IPS DF 19.7 (cell line): ENCODE measurements around the gene LILRB3.
A peak's percentile ranks its signal among the peaks of the same experiment; 100 is the strongest.
"Not testable (repeated sequence)": the region's sequence is repeated elsewhere in the genome, so short reads cannot be mapped to it uniquely, and the experiment has no call there.

Experiments used
- DNase-seq: peaks from one replicate; pipeline ENCODE4 v3.0.0-alpha.2; 2013; ENCODE audit warnings: low read depth, low spot score

LILRB3 gene

DNA sequence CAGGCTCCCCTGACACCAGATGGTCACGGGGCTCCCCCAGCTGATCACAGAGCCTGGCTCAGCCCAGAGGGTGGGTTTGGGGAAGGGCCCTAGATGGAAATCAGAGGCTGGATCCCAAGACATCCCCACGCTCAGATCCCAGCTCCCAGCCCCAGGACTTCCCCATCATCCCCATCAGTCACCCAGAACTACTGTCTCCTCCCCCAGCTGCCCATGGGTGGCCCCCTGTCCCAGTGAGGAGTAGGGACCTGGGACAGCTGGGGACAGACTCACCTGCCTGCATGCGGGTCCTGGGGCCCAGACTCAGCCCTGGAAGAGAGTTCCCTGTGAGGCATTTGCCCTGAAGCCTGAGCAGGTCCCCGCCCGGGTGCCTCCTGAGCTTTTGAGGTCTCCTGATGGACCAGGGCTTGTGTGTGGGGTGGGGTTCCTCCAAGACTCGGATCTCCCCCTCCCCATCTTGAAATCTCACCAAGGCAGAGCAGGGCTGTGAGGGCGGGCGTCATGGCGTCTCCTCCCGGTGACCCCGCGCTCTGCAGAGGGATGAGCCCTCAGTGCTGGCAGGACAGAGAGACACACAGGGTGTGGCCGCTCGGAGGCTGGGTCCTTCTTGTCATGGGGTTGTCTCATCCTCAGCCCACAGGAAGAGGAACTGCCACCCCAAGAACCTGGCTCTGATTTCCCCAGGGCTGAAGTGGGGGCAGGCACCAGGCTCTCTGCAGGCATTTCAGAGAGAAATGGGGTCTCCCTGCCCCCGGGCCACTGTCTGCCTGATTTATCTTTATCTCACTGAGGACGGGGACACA, at the start of gene LILRB3:
LILRB3 (minus strand) TSS at position 534 of the 803 bp plus-strand sequence; CDS start at position 503, 31 bp downstream.
- DNase-seq = not testable (repeated sequence)

DNA sequence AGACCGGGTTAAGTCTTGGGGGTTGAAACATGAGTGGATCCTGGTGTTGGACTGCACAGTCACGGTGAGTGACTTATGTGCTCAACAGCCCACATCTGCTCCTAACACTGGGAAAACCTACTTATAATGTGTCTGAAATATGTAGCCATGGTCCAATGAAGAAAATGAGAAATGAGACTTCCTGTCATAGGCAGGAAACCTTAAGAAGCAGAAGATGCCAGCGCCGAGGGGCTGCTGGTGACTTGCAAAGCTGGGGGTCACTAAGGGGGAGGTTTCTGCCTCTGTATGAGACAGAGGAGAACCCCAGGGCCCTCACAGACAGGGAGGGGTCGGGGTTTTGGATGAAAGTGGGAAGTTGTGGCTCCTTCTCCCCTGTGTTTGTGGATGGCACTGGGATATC, 49.4 kb upstream of the LILRB3 start:
- not testable (repeated sequence) for DNase-seq

DNA sequence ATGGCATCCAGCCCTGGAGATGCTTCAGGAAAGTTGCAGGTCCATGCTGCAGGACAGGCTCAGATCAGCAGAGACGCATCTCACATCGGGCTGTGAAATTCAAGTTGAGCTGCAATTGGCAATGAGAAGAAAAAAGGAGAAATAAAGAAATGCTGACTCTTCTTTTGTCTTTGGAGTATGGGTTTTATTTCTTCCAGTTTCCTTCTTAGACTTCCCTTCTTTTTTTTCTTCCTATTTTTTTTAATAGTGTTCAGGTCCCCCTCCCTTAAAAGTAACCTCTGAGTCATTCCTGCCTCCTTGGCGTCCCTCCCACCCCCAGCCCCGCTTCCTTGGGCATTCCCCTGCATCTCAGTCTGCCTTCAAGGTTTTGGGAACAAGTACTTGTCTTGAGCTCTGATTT, 48.8 kb upstream of the LILRB3 start:
- DNase-seq = not testable (repeated sequence)

DNA sequence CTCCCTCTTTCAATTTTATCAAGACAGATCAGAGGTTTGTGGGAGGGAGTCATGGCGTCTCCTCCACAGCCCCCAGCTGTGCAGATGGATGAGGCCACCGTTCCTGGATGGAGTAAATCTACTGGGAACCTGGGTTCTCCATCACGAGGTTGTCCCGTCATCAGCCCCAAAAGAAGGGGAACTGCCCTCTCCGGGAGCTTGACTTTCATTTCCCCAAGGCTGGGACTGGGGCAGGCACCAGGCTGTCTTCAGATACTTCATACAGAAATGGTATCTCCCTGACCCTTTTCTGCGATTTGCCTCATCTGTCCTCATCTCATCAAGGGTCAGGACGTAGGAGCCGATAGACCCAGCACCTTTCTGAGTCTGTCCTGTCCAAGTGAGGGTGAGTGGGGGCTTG, 48.3 kb upstream of the LILRB3 start:
- DNase-seq = no peak

DNA sequence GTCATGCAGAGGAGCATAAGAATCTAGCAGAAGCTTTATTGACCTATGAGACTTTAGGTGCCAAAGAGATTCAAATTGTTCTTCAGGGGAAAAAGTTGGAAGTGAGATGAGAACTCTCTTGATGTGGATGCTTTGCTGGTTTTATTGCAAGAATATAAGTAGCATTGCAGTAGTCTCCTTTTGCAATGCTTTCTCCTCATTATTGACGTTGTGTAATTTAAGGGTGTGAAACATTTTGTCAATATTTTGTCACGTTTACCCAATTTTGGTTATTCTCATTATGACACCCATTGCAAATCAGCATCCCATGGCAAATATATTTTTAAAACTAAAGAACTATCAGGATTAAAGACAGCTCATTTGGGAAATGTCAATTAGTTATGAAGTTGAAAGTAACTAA, 46.1 kb upstream of the LILRB3 start:
- no peak for DNase-seq

- peak; percentile 82 for DNase-seq
Measured at GRCh38 chr19:54266133-54266532, 43.3 kb upstream of the LILRB3 start.

DNA sequence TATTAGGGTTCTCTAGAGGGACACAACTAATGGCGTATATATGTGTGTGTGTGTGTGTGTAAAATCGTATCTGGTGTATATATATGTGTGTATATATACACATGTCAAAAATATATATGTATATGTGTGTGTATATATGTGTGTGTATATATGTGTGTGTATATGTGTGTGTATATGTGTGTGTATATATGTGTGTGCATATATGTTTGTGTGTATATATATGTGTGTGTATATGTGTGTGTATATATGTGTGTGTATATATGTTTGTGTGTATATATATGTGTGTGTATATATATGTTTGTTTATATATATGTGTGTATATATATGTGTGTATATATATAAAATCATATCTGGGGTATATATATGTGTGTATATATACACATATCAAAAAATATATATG, 39.7 kb upstream of the LILRB3 start:
- DNase-seq = no peak

- no peak for DNase-seq
Measured at GRCh38 chr19:54262066-54262465, 39.3 kb upstream of the LILRB3 start.

DNA sequence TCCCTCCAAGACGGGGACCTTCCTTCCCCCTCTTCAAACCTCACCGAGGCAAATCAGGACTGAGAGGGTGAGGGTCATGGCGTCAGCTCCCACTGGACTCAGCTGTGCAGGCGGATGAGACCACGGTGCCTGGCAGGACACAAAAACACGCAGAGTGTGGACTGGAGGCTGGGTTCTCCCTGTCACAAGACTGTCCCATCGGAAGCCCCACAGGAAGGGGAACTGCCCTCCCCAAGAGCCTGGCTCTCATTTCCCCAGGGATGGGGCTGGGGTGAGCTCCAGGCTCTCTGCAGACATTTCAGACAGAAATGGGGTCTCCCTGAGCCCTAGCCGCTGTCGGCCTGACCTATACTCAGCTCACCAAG, 34.3 kb upstream of the LILRB3 start, which contains the start of gene LILRB5:
LILRB5 (minus strand) TSS at position 158 of the 365 bp plus-strand sequence; CDS start at position 78, 80 bp downstream.
- no peak for DNase-seq

DNA sequence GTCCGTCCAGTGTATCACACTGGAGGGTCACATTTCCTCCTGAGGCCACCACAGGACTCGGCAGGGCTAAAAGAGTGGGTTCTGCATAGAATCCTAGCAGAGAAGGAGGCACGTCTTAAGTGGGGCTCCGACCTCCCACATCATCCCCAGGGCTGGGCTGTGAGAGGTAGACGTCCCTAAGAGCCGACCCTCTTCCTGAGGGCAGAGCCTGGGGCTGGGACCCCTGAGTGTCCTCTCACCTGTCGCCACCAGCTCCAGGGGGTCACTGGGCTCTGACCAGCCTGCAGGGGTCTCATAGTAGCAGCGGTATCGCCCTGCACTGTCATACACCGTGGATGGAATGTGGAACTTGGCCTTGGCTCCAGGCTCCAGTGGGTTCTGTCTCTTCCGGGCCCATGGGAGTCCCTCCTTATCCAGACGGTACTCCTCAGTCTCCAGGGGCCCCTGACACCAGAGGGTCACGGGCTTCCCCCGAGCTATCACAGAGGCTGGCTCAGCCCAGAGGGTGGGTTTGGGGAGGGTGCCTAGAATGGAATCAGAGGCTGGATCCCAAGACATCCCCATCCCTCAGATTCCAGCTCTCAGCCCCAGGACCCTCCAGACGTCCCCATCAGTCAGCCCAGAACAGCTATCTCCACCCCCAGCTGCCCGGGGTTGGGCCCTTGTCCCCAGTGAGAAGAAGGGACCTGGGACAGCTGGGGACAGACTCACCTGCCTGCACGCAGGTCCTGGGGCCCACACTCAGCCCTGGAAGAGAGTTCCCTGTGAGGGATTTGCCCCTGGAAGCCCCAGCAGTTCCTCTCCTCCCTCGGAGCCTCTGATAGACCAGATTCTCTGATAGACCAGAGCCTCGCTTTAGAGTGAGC, 33.7 kb upstream of the LILRB3 start:
- no peak for DNase-seq

- DNase-seq = no peak
Measured at GRCh38 chr19:54255105-54255775, 32.4 kb upstream of the LILRB3 start.

DNA sequence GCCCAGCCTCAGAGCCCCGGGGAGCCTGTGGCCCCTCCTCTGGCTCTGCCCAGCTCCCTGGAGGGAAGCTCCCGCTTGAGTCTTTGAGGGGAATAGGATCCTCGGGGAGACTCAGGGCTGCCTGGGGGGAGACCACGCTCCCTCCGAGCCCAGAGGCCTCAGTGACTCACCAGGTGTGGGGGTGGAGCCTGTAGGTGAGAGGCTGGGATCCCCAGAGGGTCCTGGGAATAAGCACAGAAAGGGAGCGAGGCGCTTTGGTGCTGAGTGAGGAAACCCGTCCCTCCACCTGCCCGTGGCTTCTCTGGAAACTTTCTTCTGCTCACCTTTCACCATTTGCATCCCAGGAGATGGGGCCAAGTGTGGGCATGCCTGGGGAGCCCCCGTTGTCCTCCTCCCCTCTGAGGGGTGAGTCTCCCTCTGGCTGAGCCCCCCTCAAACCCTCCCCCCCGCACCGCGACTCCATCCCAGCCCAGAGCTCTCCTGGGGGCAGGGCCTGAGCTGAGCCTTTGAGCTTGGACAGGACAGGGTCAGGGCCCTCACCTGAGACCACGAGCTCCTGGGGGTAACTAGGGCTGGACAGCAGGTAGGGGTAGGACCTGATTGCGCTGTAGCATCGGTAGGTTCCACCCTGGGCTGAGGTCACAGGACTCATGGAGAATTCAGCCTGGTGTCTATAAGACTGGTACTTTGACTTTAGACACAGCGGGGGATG, 31.5 kb upstream of the LILRB3 start:
- no peak for DNase-seq

GRCh38 chr19:54253331-54254194, 30.8 kb upstream of the LILRB3 start:
- DNase-seq = no peak

GRCh38 chr19:54252845-54253244, 30.0 kb upstream of the LILRB3 start:
- DNase-seq = no peak

DNA sequence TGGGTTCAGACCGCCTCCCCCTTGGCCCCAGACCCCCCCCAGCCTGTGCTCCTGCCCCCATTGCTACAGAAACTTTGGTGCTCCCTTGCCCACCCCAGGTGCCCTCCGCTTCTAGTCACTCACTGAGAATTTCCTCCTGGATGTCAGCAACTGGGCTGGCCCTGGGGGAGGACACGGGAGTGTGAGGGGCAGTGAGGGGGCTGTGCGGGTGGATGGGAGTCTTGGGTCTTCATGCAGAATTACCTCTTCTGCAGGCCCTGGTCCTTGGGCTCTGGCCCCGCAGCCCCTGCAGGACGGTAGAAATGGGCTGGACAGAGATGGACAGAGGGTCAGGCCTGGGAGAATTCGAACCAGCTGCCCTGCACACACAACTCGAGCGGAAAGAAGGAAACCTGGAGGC, 29.4 kb upstream of the LILRB3 start:
- no peak for DNase-seq

DNA sequence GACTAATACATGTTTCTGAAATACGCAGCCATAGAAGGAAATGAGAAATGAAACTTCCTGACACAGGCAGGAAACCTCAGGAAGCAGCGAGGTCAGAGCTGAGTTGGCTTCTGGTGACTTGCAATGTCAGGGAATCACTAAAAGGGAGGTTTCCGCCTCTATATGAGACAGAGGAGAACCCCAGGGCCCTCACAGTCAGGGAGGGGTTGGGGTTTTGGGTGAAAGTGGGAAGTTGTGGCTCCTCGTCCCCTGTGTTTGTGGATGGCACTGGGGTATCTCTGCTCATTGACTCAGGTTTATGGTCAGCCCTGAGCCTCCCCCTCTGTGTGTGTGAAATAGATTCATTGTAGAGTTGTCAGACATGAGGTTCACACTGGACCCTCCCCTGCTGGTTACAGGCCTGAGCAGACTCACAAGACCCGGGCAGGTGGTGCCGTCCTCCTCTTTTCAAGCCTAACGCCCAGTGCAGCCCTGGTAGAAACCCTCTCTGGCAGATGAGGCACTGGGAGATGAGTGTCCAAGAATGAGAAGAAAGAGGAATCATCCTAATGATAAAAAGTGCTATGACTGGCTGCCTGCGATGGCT, 25.3 kb upstream of the LILRB3 start:
- no peak for DNase-seq

DNA sequence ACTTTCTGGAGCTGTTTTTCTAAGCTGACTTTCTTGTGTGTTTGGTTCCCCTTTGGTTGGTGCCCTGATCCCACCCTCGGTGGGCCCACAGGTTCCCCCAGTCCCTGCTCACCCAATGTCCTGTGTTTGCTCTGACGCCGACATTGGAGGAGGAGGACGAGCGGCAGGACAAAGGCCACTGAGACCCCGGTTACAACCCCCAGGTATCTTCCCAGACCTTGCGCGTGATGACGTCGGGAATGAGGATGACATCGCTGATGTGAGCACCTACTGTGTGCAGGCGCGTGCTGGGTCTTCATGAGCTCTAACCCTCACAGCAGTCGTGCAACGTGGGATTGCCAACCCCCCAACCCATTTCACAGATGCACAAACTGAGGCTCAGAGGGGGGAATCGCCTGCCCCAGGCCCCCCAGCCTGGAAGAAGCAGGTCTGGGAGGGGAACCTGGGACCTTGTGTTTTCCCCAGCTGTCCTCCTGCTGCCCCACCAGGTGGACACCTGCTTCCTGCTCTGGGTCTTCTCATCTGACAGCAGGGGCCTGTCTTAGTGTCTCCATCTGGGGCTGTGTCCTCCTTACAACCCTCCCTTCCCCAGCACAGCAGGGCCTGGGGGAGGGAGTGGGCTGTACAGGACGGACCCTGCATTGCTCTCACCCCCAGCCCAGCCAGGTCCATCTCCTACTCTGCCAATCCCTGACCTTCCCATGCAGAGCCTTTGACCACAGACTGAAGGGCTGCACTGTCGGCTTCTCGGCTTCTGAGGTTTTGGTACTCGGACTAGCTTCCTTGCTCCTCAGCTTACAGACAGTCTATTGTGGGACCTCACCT, 24.5 kb upstream of the LILRB3 start:
- no peak for DNase-seq

DNA sequence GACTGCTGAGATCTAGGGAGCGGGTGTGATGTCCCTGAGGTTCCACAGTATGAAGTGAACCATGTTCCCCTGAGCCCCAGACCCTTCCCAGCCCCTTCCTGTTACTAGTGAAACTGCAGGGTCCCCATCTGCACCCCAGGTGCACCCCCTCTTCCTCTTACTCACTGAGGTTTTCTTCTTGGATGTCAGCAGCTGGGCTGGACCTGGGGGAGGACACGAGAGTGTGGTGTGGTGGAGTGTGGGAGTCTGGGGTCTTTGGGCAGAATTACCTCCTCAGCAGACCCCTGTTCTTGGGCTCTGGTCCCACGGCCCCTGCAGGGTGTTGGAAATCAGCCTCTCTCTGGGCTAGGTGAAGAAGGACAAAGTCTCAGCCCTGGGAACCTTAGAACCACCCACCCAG, 23.1 kb upstream of the LILRB3 start:
- DNase-seq = no peak

DNA sequence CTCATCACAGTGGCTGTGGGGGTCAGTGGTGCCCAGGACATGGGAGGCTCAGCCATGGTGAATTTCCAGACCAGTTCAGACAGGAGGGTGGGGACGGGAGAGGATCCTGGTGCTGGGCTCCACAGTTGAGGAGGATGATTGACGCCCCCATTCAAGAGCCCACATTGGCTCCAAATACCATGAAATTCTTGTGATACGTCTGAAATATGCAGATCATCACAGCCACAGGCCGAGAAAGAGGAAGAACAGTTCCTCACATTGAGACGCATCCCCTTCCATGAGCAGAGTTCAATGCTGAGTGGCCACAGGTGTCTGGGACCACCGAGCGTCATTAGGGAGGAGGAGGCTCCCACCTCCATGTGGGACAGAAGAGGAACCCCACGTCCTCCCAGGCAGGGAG, 21.0 kb upstream of the LILRB3 start:
- not testable (repeated sequence) for DNase-seq
